Activated effector memory CD4-positive, alpha-beta T cell treated with Interleukin-2 at 50 U/mL for 16 hours (primary cell): ENCODE measurements around the gene RNU4-1.
"Not testable (repeated sequence)": the region's sequence is repeated elsewhere in the genome, so short reads cannot be mapped to it uniquely, and the experiment has no call there.

Source experiments
- DNase-seq: peaks from one replicate; pipeline ENCODE4 v3.0.0-alpha.2; 2020

RNU4-1 gene

DNA sequence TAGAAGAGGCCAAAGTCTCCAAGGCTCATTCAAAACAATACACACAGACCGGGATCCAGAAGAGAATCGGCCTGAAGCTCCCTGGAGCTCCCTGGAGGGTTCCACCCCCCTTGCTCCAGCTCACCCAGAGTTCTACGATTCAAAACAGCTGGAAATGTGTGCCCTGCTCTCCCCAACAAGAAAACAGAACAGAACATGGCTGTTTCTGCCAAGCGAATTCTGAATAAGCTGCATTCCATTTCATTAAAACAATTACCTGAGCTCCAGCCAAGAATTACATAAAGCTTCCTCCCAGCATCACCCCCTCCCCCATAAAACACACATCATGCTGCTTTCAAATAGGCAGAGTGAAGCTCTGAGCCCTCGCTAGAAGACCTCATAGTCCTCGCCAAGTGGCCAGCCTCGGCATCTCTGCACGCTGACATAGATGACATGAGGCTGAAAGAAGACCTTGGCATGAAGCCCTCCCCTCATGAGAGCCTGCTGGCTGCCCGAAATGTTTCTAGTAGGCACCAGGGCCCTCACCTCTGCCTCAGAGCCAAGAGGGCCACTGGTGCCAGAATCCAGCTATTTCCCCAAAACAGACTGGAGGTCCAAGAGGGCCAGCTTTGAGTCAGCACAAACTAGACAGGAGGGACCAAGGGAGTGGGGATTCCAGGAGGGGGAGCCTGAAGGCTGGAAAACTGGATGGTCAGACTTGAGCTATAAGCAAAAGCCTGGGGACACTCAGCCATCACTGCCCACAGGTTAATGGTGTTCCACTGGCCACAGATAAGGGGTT, 35.8 kb downstream of the RNU4-1 start:
- DNase-seq = no peak

DNA sequence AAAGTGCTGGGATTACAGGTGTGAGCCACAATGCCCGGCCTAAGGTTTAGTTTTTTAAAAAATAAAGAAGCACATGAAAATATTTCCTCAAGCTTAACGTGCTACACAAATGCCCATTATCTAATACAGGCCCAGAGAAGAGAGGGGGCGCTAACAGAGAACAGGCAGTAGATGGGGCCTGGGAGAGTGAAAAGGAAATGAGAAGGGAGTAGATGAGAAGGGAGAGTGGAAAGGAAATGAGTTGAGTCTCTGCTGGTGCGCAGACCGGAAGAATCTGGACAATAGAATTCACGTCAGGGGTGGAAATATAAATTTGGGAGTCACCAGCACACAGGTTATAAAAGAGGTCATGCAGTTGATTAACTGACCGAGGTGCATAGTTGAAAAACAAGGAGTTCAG, 38.2 kb downstream of the RNU4-1 start:
- DNase-seq = no peak

- DNase-seq = peak; percentile 46
Measured at GRCh38 chr12:120253313-120253712, 39.7 kb downstream of the RNU4-1 start.

GRCh38 chr12:120252071-120252906, 40.7 kb downstream of the RNU4-1 start:
- DNase-seq = peak; percentile 75

GRCh38 chr12:120251364-120252070, 41.5 kb downstream of the RNU4-1 start:
- DNase-seq = not testable (repeated sequence)

- DNase-seq = no peak
Measured at GRCh38 chr12:120249875-120250795, 42.9 kb downstream of the RNU4-1 start.

- DNase-seq = no peak
Measured at GRCh38 chr12:120249266-120249874, 43.7 kb downstream of the RNU4-1 start.

GRCh38 chr12:120247621-120248030, 45.4 kb downstream of the RNU4-1 start:
- no peak for DNase-seq

DNA sequence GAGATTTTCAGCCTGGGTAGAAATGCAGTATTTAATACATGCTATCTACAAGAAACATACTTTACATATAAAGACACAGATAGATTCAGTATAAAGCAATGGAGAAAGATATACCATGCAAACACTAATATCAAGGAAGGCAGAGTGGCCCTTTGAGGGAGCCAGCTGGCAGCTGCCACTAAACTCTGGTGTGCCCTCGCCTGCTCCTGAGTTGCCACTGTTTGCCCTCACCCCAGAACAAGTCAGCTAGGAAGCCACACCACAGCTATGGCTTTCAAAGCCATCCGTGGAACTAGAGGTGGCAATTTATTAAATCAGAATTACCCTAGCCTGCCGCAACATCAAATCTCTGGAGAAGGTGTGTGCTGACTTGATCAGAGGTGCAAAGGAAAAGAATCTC, 45.9 kb downstream of the RNU4-1 start:
- no peak for DNase-seq

DNA sequence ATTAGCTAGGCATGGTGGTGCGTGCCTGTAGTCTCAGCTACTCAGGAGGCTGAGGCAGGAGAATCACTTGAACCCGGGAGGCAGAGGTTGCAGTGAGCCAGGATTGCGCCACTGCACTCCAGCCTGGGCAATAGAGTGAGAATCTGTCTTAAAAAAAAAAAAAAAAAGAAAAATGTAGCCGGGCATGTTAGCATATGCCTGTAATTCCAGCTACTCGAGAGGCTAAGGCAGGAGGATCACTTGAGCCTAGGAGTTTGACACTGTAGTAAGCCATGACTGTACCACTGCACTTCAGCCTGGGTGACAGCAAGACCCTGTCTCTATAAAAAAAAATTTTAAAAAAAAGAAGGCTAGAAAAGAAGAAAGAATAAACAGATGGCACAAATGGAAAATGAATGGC, 46.3 kb downstream of the RNU4-1 start:
- not testable (repeated sequence) for DNase-seq
